ENCODE results near the gene PCDH15. TPM values are rescaled to one million over a fixed set of nuclear protein-coding genes. Genes with fewer than 3 reads are reported as not detected.

Gene PCDH15
- total and polyA plus RNA-seq, 2 of the 8 experiments (the other 6 are each of a cell fraction or from before 2014, with no cell fraction given), result 0.11 TPM; not detected in 1

- Histone ChIP-seq H2BK5ac (ENCODE audit: low read depth, low read length) (no peak overlapping the region), H4K5ac (ENCODE audit: insufficient read length, low read depth, low read length) (no peak overlapping the region), H4K8ac (ENCODE audit: extremely low read depth, insufficient read depth, low read length) (no peak overlapping the region), H3K14ac (ENCODE audit: insufficient read length) (no peak overlapping the region), H3K27ac (ENCODE audit: low read depth, low read length) (no peak overlapping the region), H3K56ac (replicated peaks; ENCODE audit: insufficient read length, low read depth, low read length) (no peak overlapping the region), H4K20me1 (replicated peaks in 1 of 2; ENCODE audit: control insufficient read depth in 1 of 2, insufficient read depth in 2 of 2, low read length in 2 of 2) (no peaks in the 10 kb centered on the region), H2AFZ (ENCODE audit: low read length) (no peak overlapping the region), H3K4me2 (ENCODE audit: insufficient read depth in 1 of 2, low read depth in 2 of 2, low read length in 2 of 2) (no peak overlapping the region), H4K91ac (replicated peaks; ENCODE audit: insufficient read length, low read length) (no peak overlapping the region), H3K4ac (replicated peaks; ENCODE audit: insufficient read length, low read depth, low read length) (no peak overlapping the region), H3K23ac (ENCODE audit: insufficient read length) (no peak overlapping the region), H2BK12ac (ENCODE audit: low read depth, low read length) (no peak overlapping the region), H3K4me3 (ENCODE audit: extremely low read depth in 1 of 4, insufficient read depth in 2 of 4, low read depth in 3 of 4, low read length in 4 of 4) (no peak overlapping the region), H2AK5ac (ENCODE audit: low read depth, low read length) (no peak overlapping the region), H2BK15ac (ENCODE audit: low read length) (no peak overlapping the region), H2BK20ac (ENCODE audit: low read length) (no peak overlapping the region), H2BK120ac (replicated peaks; ENCODE audit: low read depth, low read length) (no peak overlapping the region), H3K79me2 (ENCODE audit: control insufficient read depth in 1 of 2, insufficient read depth in 2 of 2, low read length in 2 of 2) (no peaks in the 10 kb centered on the region), H3K18ac (ENCODE audit: extremely low read depth, low read length) (no peak overlapping the region), H3K27me3 (replicated peaks in 1 of 4; ENCODE audit: control insufficient read depth in 3 of 4, extremely low read depth in 1 of 4, insufficient read depth in 3 of 4, low read length in 3 of 4) (no peaks in the 10 kb centered on the region), H3K9ac (replicated peaks in 1 of 4; ENCODE audit: extremely low read depth in 1 of 4, low read depth in 3 of 4, low read length in 3 of 4) (no peak overlapping the region), H3K36me3 (ENCODE audit: control insufficient read depth in 2 of 4, insufficient read depth in 4 of 4, low read length in 3 of 4) (no peaks in the 10 kb centered on the region), H3K23me2 (ENCODE audit: low read depth, low read length) (no peaks in the 10 kb centered on the region), H3K79me1 (ENCODE audit: low read depth, low read length) (no peaks in the 10 kb centered on the region), H3K9me3 (ENCODE audit: insufficient read depth in 2 of 2, low read depth in 1 of 2, low read length in 1 of 2) (no peaks in the 10 kb centered on the region), H3K4me1 (replicated peaks in 1 of 4; ENCODE audit: control insufficient read depth in 3 of 4, insufficient read depth in 4 of 4, low read length in 3 of 4) (no peaks in the 10 kb centered on the region)
- TF ChIP-seq FOSL1 (IDR thresholded peaks at IDR 0.05; ENCODE audit: insufficient read depth, low read depth, low read length) (no peak), PHF8 (conservative IDR thresholded peaks at IDR 0.05; ENCODE audit: low read depth, low read length) (no peak), RNF2 (IDR thresholded peaks at IDR 0.05; ENCODE audit: borderline replicate concordance, low read depth, low read length, missing control alignments, poor library complexity, severe bottlenecking) (no peak), CHD2 (IDR thresholded peaks at IDR 0.05; ENCODE audit: low read length) (no peak), KDM5A (IDR thresholded peaks at IDR 0.05; ENCODE audit: low read length) (no peak), EP300 (IDR thresholded peaks at IDR 0.05; ENCODE audit: borderline replicate concordance in 1 of 2, low read depth in 2 of 2, low read length in 2 of 2) (no peak), KDM4A (IDR thresholded peaks at IDR 0.05; ENCODE audit: low read depth, low read length, severe bottlenecking) (no peak), TEAD4 (IDR thresholded peaks at IDR 0.05; ENCODE audit: low read depth, low read length) (no peak), SP1 (IDR thresholded peaks at IDR 0.05; ENCODE audit: low read depth, low read length) (no peak), HDAC2 (IDR thresholded peaks at IDR 0.05; ENCODE audit: borderline replicate concordance in 1 of 2, low read depth in 2 of 2, low read length in 2 of 2) (no peak), EZH2 (IDR thresholded peaks at IDR 0.05; ENCODE audit: low read depth, low read length, severe bottlenecking) (no peak)
- TF ChIP-seq, protein P1, sequence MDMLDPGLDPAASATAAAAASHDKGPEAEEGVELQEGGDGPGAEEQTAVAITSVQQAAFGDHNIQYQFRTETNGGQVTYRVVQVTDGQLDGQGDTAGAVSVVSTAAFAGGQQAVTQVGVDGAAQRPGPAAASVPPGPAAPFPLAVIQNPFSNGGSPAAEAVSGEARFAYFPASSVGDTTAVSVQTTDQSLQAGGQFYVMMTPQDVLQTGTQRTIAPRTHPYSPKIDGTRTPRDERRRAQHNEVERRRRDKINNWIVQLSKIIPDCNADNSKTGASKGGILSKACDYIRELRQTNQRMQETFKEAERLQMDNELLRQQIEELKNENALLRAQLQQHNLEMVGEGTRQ (IDR thresholded peaks at IDR 0.05; ENCODE audit: low read length), result no peak
- CTCF ChIA-PET (ENCODE audit: partially characterized antibody), result no interaction called here
- 93% methylated on average over 2 of the region's 2 CpGs; no CpG with 5 or more reads in 1 of the 2 experiments for WGBS, 2 experiments (ENCODE audit: extremely low coverage in 1 of 2, insufficient coverage in 1 of 2, insufficient read length in 1 of 2, insufficient replicate concordance in 2 of 2, low coverage in 1 of 2, low lambda C conversion rate in 2 of 2, missing lambda C conversion rate in 1 of 2)
- FAIRE-seq (no peak), DNase-seq (ENCODE audit: low read depth in 1 of 2, low spot score in 2 of 2) (no peak)
- POLR2A ChIA-PET (ENCODE audit: partially characterized antibody), result no interaction called here
These were observed 55.6 kb downstream of the PCDH15 start for GRCh38 chr10:54745436-54745835.
